Pancreas (tissue), 10 donors: Measurements from ENCODE around the gene IL12B. TPM values are rescaled to one million over a fixed set of nuclear protein-coding genes. Genes with fewer than 3 reads are reported as not detected.
A peak's percentile ranks its signal among the peaks of the same experiment; 100 is the strongest.

ENCODE experiments used
- ATAC-seq, 4 donors: fragments of 200-7000 bp; cut with Tn5 transposase; one replicate each; pipeline versions ENCODE4 v1.8.0 to v1.9.1; 2020; ENCODE audit warnings: mild to moderate bottlenecking in 4 of 4, moderate library complexity in 4 of 4
- DNase-seq, 6 donors: peaks; one replicate each; pipeline ENCODE4 v3.0.0-alpha.2; 2020
- FAIRE-seq: peaks from 2 replicates; lab custom pipeline; 2012; peaks lifted over from hg19 to GRCh38; lab: Jason Lieb, UNC
- H3K27ac ChIP-seq, 4 donors: fragments of 200-600 bp; sonication (generic); 1 replicate in 3 of 4; 2 replicates in 1 of 4; pipeline versions ENCODE4 v1.5.0 to v1.8.0; 2020
- H3K27me3 ChIP-seq, 4 donors: fragments of 200-600 bp; one replicate each; pipeline ENCODE4 v1.8.0; 2021
- H3K36me3 ChIP-seq, 3 donors: fragments of 200-600 bp; sonication (generic) in 1 of 3; one replicate each; pipeline versions ENCODE4 v1.5.0 to v1.8.0; 2020 to 2021
- H3K4me1 ChIP-seq, 3 donors: fragments of 200-600 bp; one replicate each; pipeline ENCODE4 v1.8.0; 2021
- H3K4me3 ChIP-seq, 4 donors: fragments of 200-600 bp; sonication (generic) in 2 of 4; one replicate each; pipeline versions ENCODE4 v1.5.0 to v1.8.0; 2020 to 2021
- H3K9me3 ChIP-seq, 4 donors: fragments of 200-600 bp; one replicate each; pipeline ENCODE4 v1.8.0; 2021
- CTCF ChIP-seq, 4 donors: fragments of 200-600 bp; sonication (generic) in 3 of 4; IDR thresholded peaks; one replicate each; pipeline versions ENCODE4 v1.5.0 to v1.8.0; 2021; ENCODE audit warnings: antibody characterized with exemption in 4 of 4
- WGBS, 2 donors: extraction: QIAGEN DNeasy Blood & Tissue Kit; methylation state at CpG; one replicate each; pipeline ENCODE4 v1.1.7; 2013; 5-methylcytosine and 5-hydroxymethylcytosine counted together
- intact Hi-C, 3 donors: fragments of 100-400 bp; cut with DNase I; formaldehyde crosslinking; loops; one replicate each; pipeline versions ENCODE4 v1.11.1 to v1.14.2; 2022
- polyA plus RNA-seq, 2 donors: library from polyadenylated mRNA; stranded (reverse); fragments of 200-250 nt; gene quantifications; one replicate each; pipeline ENCODE4 v1.2.3, GENCODE V29; 2013
- total RNA-seq, 6 donors: library from RNA; stranded (reverse); fragmentation: NEBNext Ultra II Directional in 4 of 6; extraction: Animal tissue kit (Norgen Biotek cat#: 25700) in 4 of 6; gene quantifications; one replicate each; pipeline versions ENCODE4 v1.2.1 to v1.2.4, GENCODE V29; 2021 to 2023
- donor health status: healthy with polysubstance abuse.
- donor health status: DM: no; HTN: no; CAD: no; lungs with moderate emphysema.
- donor health status: DM: no; HTN: no; CAD: no.
- donor health status: control.
- donor health status: control.
- donor health status: Bipolar disorder and iron deficiency.
- donor health status: DM: yes; HTN: yes; CAD: no.
- donor health status: DM: no; HTN: no; CAD: no.
- donor health status: DM: no; HTN: no; CAD: no.
- donor health status: DM: yes; HTN: yes; CAD: no.

The IL12B gene
- total and polyA plus RNA-seq, 8 donors = not detected

- DNase-seq (peak in 2 of 6 donors; percentile 19 to 20), ATAC-seq (peak in 3 of 4 donors; percentile 60 to 77 (median 67)), FAIRE-seq (no peak)
- Histone ChIP-seq H3K36me3 (no peaks in the 10 kb centered on the region), H3K9me3 (no peaks in the 10 kb centered on the region), H3K4me3 (no peak overlapping the region), H3K4me1 (no peaks in the 10 kb centered on the region), H3K27me3 (no peaks in the 10 kb centered on the region), H3K27ac (no peak overlapping the region)
- WGBS, 2 donors = 73 to 78% methylated on average over 9 of the region's 9 CpGs
- intact Hi-C loops = loop anchor here in 1 of 3 donors (10.0 kb wide), 1 partner anchor 162 kb away; no protein-coding TSS in a partner anchor
- TF ChIP-seq CTCF (IDR thresholded peaks at IDR 0.05) = peak in 3 of 4 donors; percentile 18 to 29 (median 19)
These were observed 13.5 kb downstream of the IL12B start for GRCh38 chr5:159316519-159317383.

GRCh38 chr5:159313197-159313596 is 17.1 kb downstream of the IL12B start:
- no peak overlapping the region for H3K27ac ChIP-seq
- no peaks in the 10 kb centered on the region for H3K27me3 ChIP-seq
- FAIRE-seq (no peak), DNase-seq (peak in 1 of 6 donors; percentile 9), ATAC-seq (peak in 2 of 4 donors; percentile 58 to 60)
- intact Hi-C loops = loop anchor here in 1 of 3 donors (10.0 kb wide), 1 partner anchor 158 kb away; no protein-coding TSS in a partner anchor
- no peak for TF ChIP-seq CTCF (IDR thresholded peaks at IDR 0.05)
- H3K4me3 ChIP-seq = no peak overlapping the region
- no peaks in the 10 kb centered on the region for H3K9me3 ChIP-seq
- H3K36me3 ChIP-seq = no peaks in the 10 kb centered on the region
- H3K4me1 ChIP-seq = no peaks in the 10 kb centered on the region
- WGBS, 2 donors = 9 to 14% methylated on average over 2 of the region's 2 CpGs

GRCh38 chr5:159311063-159311462 is 19.2 kb downstream of the IL12B start:
- no peaks in the 10 kb centered on the region for H3K36me3 ChIP-seq
- FAIRE-seq (no peak), ATAC-seq (no peak), DNase-seq (no peak)
- intact Hi-C loops = loop anchor here in 1 of 3 donors (10.0 kb wide), 1 partner anchor 156 kb away; no protein-coding TSS in a partner anchor
- TF ChIP-seq CTCF (IDR thresholded peaks at IDR 0.05) = no peak
- H3K4me3 ChIP-seq = no peak overlapping the region
- H3K9me3 ChIP-seq = no peaks in the 10 kb centered on the region
- H3K27ac ChIP-seq = no peak overlapping the region
- 40 to 50% methylated on average over 7 of the region's 7 CpGs for WGBS, 2 donors
- H3K4me1 ChIP-seq = no peaks in the 10 kb centered on the region
- H3K27me3 ChIP-seq = no peaks in the 10 kb centered on the region

DNA sequence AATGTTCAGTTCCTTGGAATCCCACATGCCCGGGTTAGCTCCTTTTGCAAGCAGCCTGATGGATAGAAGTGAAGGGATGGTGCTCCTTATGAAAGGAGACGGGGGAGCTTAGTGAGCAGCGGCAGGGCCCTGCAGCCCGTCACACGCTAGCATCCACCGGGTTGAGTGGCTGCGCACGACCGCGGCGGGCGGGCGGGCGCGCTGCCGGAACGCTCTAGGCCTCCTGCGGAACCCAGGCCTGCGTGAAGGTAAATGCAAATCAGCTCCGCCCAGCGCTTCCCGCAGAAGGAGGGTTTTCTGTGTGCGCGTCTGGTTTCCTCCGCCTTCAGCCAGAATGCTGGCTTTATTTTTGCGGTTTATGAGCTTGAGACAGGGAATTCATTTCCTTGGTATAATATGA is 19.8 kb downstream of the IL12B start:
- intact Hi-C loops = loop anchor here in 1 of 3 donors (10.0 kb wide), 1 partner anchor 156 kb away; no protein-coding TSS in a partner anchor
- no peaks in the 10 kb centered on the region for H3K27me3 ChIP-seq
- ATAC-seq = peak in 3 of 4 donors; percentile 74 to 86 (median 80)
- no peak for FAIRE-seq
- TF ChIP-seq CTCF (IDR thresholded peaks at IDR 0.05) = no peak
- H3K36me3 ChIP-seq = no peaks in the 10 kb centered on the region
- peak in 1 of 6 donors; percentile 60 for DNase-seq
- H3K9me3 ChIP-seq = no peaks in the 10 kb centered on the region
- no peaks in the 10 kb centered on the region for H3K4me1 ChIP-seq
- 12 to 16% methylated on average over 26 of the region's 26 CpGs for WGBS, 2 donors
- no peak overlapping the region for H3K27ac ChIP-seq
- no peak overlapping the region for H3K4me3 ChIP-seq
